HepG2 (cell line): Measurements from ENCODE around the gene HNRNPL. TPM values are rescaled to one million over a fixed set of nuclear protein-coding genes. Genes with fewer than 3 reads are reported as not detected.

Source experiments
- DPF2 ChIP-seq: sonication (generic); formaldehyde crosslinking; IDR thresholded peaks from 2 replicates; pipeline ENCODE4 v1.4.0; 2020; ENCODE audit warnings: mild to moderate bottlenecking, low read depth, missing genetic modification reagents, borderline replicate concordance
- FOXP4 ChIP-seq: sonication (generic); formaldehyde crosslinking; IDR thresholded peaks from 2 replicates; pipeline ENCODE4 v1.4.0; 2020; ENCODE audit warnings: missing genetic modification reagents
- HNF4A ChIP-seq: sonication (generic); formaldehyde crosslinking; IDR thresholded peaks from 2 replicates; pipeline ENCODE4 v1.4.0; 2020; ENCODE audit warnings: missing genetic modification reagents
- IKZF5 ChIP-seq: IDR thresholded peaks from 2 replicates; pipeline ENCODE4 v1.6.1; 2018; ENCODE audit warnings: missing genetic modification reagents, mild to moderate bottlenecking, missing compliant biosample characterization
- KMT2A ChIP-seq: sonication (generic); formaldehyde crosslinking; IDR thresholded peaks from 2 replicates; pipeline ENCODE4 v1.4.0; 2020; ENCODE audit warnings: missing genetic modification reagents
- MIXL1 ChIP-seq: IDR thresholded peaks from 2 replicates; pipeline ENCODE4 v1.6.1; 2016
- NR2F6 ChIP-seq, 2 experiments: IDR thresholded peaks; 2 replicates each; pipeline ENCODE4 v1.6.1; 2016; ENCODE audit warnings: antibody characterized with exemption in 1 of 2, mild to moderate bottlenecking in 1 of 2
- RXRB ChIP-seq: IDR thresholded peaks from 2 replicates; pipeline ENCODE4 v1.6.1; 2016; ENCODE audit warnings: borderline replicate concordance, missing genetic modification reagents, missing compliant biosample characterization
- SYNCRIP ChIP-seq: fragments of 200-400 bp; formaldehyde crosslinking; IDR thresholded peaks from 2 replicates; pipeline ENCODE4 v1.6.1; 2018; ENCODE audit warnings: mild to moderate bottlenecking, low read depth, low read length; ENCODE audit not compliant: insufficient read depth
- THRA ChIP-seq: sonication (generic); formaldehyde crosslinking; IDR thresholded peaks from 2 replicates; pipeline ENCODE4 v1.4.0; 2020; ENCODE audit warnings: missing genetic modification reagents, borderline replicate concordance
- ZFYVE20 ChIP-seq: sonication (generic); formaldehyde crosslinking; IDR thresholded peaks from 2 replicates; pipeline ENCODE4 v1.8.0; 2023; ENCODE audit warnings: low read depth, mild to moderate bottlenecking, moderate library complexity, missing genetic modification reagents, borderline replicate concordance
- ZNF318 ChIP-seq: sonication (generic); formaldehyde crosslinking; IDR thresholded peaks from 2 replicates; pipeline ENCODE4 v1.4.0; 2020; ENCODE audit warnings: mild to moderate bottlenecking, missing genetic modification reagents
- ZNF569 ChIP-seq: sonication (generic); formaldehyde crosslinking; IDR thresholded peaks from 2 replicates; pipeline ENCODE4 v1.5.0; 2020; ENCODE audit warnings: mild to moderate bottlenecking, missing genetic modification reagents, moderate library complexity, borderline replicate concordance
- polyA plus RNA-seq, 8 experiments: library from polyadenylated mRNA; depleted of rRNA in 3 of 8; stranded (reverse) in 7 of 8; unstranded in 1 of 8; fragments of >200 nt; fragmentation: Illumina TruSeq in 4 of 8; extraction: Trizol in 4 of 8; gene quantifications; 2 replicates each; pipeline versions ENCODE4 v1.2.1 to v1.2.3, GENCODE V29; 2011 to 2016; ENCODE audit warnings: low read depth in 4 of 8, missing spikeins in 1 of 8, mixed read lengths in 1 of 8; ENCODE audit not compliant: insufficient read depth in 1 of 8
- total RNA-seq, 5 experiments: library from RNA; depleted of rRNA; stranded (reverse); fragments of >200 nt; fragmentation: Illumina TruSeq; extraction: Trizol; gene quantifications; 2 replicates each; pipeline ENCODE4 v1.2.3, GENCODE V29; 2016; ENCODE audit warnings: low read depth in 1 of 5

HNRNPL gene
- total and polyA plus RNA-seq, 2 of the 13 experiments (the other 11 are each of a cell fraction or from before 2014, with no cell fraction given) = 156 to 278 TPM

- no peak for TF ChIP-seq ZNF318 (CRISPR knock-in tag)
- no peak for TF ChIP-seq KMT2A
- TF ChIP-seq ZFYVE20 (CRISPR knock-in tag) = no peak
- TF ChIP-seq SYNCRIP = no peak
- TF ChIP-seq NR2F6 (IDR thresholded peaks at IDR 0.05) = peak; percentile 48; the same call in 1 of the 2 replicates
- peak; percentile 36; the same call in 1 of the 2 replicates for TF ChIP-seq NR2F6 (CRISPR knock-in tag; IDR thresholded peaks at IDR 0.05)
- no peak for TF ChIP-seq ZNF569 (CRISPR knock-in tag)
- 0 out of 2 replicates have a peak, but pooled peaks have one; percentile 25 for TF ChIP-seq HNF4A (CRISPR knock-in tag)
- 0 out of 2 replicates have a peak, but pooled peaks have one; percentile 17 for TF ChIP-seq THRA (CRISPR knock-in tag)
- TF ChIP-seq MIXL1 (CRISPR knock-in tag) = peak; percentile 62; the same call in 1 of the 2 replicates
- TF ChIP-seq FOXP4 = peak; percentile 59
- TF ChIP-seq RXRB = peak; percentile 30; the same call in 1 of the 2 replicates
- TF ChIP-seq IKZF5 (CRISPR knock-in tag) = 0 out of 2 replicates have a peak, but pooled peaks have one; percentile 48
- TF ChIP-seq DPF2 (CRISPR knock-in tag) = 0 out of 2 replicates have a peak, but pooled peaks have one; percentile 44
These were observed 12.1 kb downstream of the HNRNPL start (continued) for GRCh38 chr19:38837656-38838121.
